Measurements from ENCODE around the gene UBXN1.

DNA sequence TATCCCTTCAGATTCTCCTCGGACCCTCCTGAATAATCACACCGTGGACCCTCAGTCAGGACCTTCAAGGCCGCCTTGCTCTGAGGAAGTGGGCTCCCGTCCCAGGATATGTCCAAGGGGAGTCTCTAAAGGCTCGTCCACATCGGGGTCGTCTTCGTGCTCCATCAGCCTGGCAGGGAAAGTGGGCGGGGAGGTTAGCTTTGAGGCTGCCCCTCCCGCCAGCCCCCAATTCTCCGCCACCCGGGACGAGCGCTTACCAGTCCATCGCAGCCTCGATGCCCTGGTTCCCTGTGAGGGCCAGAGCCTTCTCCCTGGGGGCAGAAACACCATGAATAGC lies 472 bp downstream of the UBXN1 start:
- TF ChIP-seq, protein P1, sequence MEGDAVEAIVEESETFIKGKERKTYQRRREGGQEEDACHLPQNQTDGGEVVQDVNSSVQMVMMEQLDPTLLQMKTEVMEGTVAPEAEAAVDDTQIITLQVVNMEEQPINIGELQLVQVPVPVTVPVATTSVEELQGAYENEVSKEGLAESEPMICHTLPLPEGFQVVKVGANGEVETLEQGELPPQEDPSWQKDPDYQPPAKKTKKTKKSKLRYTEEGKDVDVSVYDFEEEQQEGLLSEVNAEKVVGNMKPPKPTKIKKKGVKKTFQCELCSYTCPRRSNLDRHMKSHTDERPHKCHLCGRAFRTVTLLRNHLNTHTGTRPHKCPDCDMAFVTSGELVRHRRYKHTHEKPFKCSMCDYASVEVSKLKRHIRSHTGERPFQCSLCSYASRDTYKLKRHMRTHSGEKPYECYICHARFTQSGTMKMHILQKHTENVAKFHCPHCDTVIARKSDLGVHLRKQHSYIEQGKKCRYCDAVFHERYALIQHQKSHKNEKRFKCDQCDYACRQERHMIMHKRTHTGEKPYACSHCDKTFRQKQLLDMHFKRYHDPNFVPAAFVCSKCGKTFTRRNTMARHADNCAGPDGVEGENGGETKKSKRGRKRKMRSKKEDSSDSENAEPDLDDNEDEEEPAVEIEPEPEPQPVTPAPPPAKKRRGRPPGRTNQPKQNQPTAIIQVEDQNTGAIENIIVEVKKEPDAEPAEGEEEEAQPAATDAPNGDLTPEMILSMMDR (IDR thresholded peaks at IDR 0.05): no peak
- no peak for TF ChIP-seq EZH2 (IDR thresholded peaks at IDR 0.05; ENCODE audit: borderline replicate concordance, insufficient read depth, low read depth, low read length, poor library complexity, severe bottlenecking)

All from B cell (primary cell).